A673 (cell line): ENCODE data around the gene CDK5RAP2. TPM values are rescaled to one million over a fixed set of nuclear protein-coding genes. Genes with fewer than 3 reads are reported as not detected.

ENCODE experiments used
- BruUV-seq: library from RNA; stranded (reverse); fragments of 400-500 nt; replicated peaks from 2 replicates; lab custom pipeline; 2021; lab: Mats Ljungman, UMichigan
- CTCF ChIA-PET: fragments of 300-600 bp; sonication (Branson Sonifier 250); formaldehyde crosslinking; loops from one replicate; lab custom pipeline; 2022; ENCODE audit warnings: antibody characterized with exemption; lab: Charles Lee
- POLR2A ChIA-PET: fragments of 300-600 bp; sonication (Branson Sonifier 250); formaldehyde crosslinking; loops from one replicate; lab custom pipeline; 2022; ENCODE audit warnings: antibody characterized with exemption; ENCODE audit not compliant: low non-redundant PET; lab: Charles Lee
- DNase-seq: peaks from one replicate; pipeline ENCODE4 v3.0.0-alpha.2; 2015; ENCODE audit warnings: low spot score
- H3K27ac ChIP-seq: fragments of 200-600 bp; sonication (generic); 2 replicates; pipeline ENCODE4 v1.5.1; 2016; ENCODE audit warnings: mixed run types, low read depth, mild to moderate bottlenecking, mixed read lengths, antibody characterized with exemption, low read length; ENCODE audit not compliant: poor library complexity, severe bottlenecking
- H3K27me3 ChIP-seq: fragments of 200-600 bp; sonication (generic); replicated peaks from 2 replicates; pipeline ENCODE4 v1.6.1; 2017; ENCODE audit warnings: mixed run types, low read depth, mild to moderate bottlenecking, mixed read lengths, antibody characterized with exemption, low read length; ENCODE audit not compliant: insufficient read depth, poor library complexity
- H3K36me3 ChIP-seq: fragments of 200-600 bp; sonication (generic); 2 replicates; pipeline ENCODE4 v1.6.1; 2016; ENCODE audit warnings: mixed run types, mild to moderate bottlenecking, mixed read lengths, antibody characterized with exemption, low read length; ENCODE audit not compliant: insufficient read depth, poor library complexity, severe bottlenecking
- H3K4me1 ChIP-seq: fragments of 200-600 bp; sonication (generic); 2 replicates; pipeline ENCODE4 v1.6.1; 2017; ENCODE audit warnings: mixed run types, mild to moderate bottlenecking, mixed read lengths, antibody characterized with exemption, low read length; ENCODE audit not compliant: insufficient read depth, poor library complexity, severe bottlenecking
- H3K4me3 ChIP-seq: fragments of 200-600 bp; sonication (generic); 2 replicates; pipeline ENCODE4 v1.5.1; 2016; ENCODE audit warnings: low read depth, mixed run types, mild to moderate bottlenecking, mixed read lengths, low read length; ENCODE audit not compliant: poor library complexity, severe bottlenecking
- H3K9me3 ChIP-seq: fragments of 200-600 bp; sonication (generic); 2 replicates; pipeline ENCODE4 v1.6.1; 2016; ENCODE audit warnings: mixed run types, low read depth, mild to moderate bottlenecking, mixed read lengths, antibody characterized with exemption, low read length; ENCODE audit not compliant: poor library complexity, severe bottlenecking
- CTCF ChIP-seq: fragments of 300-800, 200-600 bp; sonication (generic); conservative IDR thresholded peaks from 2 replicates; pipeline ENCODE4 v1.5.1; 2017; ENCODE audit warnings: low read depth, mild to moderate bottlenecking, antibody characterized with exemption, low read length, moderate library complexity, mixed read lengths
- EZH2 ChIP-seq: fragments of 200-600 bp; sonication (generic); IDR thresholded peaks from 2 replicates; pipeline ENCODE4 v1.6.1; 2017; ENCODE audit warnings: borderline replicate concordance, low read depth, mild to moderate bottlenecking, mixed read lengths, antibody characterized with exemption, low read length; ENCODE audit not compliant: poor library complexity, severe bottlenecking
- intact Hi-C: fragments of 100-400 bp; cut with micrococcal nuclease; formaldehyde crosslinking; loops from one replicate; pipeline ENCODE4 v1.10.0; 2022; ENCODE audit not compliant: unreplicated experiment
- total RNA-seq: library from RNA; stranded (reverse); gene quantifications from 2 replicates; pipeline ENCODE4 v1.2.3, GENCODE V29; 2021

CDK5RAP2 gene
- total RNA-seq, 1 experiment from 2014 or later: 94.5 TPM

- H3K36me3 ChIP-seq: peaks cover 55% of the 10 kb centered on the region
- no peaks in the 10 kb centered on the region for H3K9me3 ChIP-seq
- no peak overlapping the region for H3K4me3 ChIP-seq
- TF ChIP-seq CTCF: no peak
- TF ChIP-seq EZH2: no peak
- H3K27ac ChIP-seq: no peak overlapping the region
- no TSS peak for BruUV-seq
- POLR2A ChIA-PET: no interaction called here
- DNase-seq: no peak
- intact Hi-C loops: no loop called here
- H3K4me1 ChIP-seq: no peaks in the 10 kb centered on the region
- no peaks in the 10 kb centered on the region for H3K27me3 ChIP-seq
- CTCF ChIA-PET: no interaction called here
Measured at GRCh38 chr9:120440791-120441190, 139.2 kb downstream of the CDK5RAP2 start.

DNA sequence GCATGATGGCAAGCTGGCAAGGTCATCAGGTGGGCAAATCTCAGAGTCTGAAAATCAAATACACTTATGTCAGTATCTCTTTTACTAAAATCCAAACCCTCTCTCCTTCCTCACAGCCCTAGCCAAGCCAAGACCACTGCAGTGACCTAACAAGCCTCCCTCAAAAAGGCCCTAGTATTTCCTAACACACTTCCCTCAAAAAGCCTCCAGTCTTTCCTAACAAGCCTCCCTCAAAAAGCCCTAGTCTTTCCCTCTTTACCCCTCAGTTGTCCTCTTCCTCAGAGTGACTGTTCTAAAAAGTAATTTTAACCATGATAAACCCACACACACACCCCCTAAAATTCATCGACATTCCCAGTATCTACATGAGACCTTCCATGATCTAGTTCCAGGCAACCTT, 140.0 kb downstream of the CDK5RAP2 start:
- H3K27me3 ChIP-seq: no peaks in the 10 kb centered on the region
- intact Hi-C loops: no loop called here
- DNase-seq: no peak
- H3K4me3 ChIP-seq: no peak overlapping the region
- no peaks in the 10 kb centered on the region for H3K9me3 ChIP-seq
- no peaks in the 10 kb centered on the region for H3K4me1 ChIP-seq
- peaks cover 54% of the 10 kb centered on the region for H3K36me3 ChIP-seq
- no peak for TF ChIP-seq EZH2
- no peak for TF ChIP-seq CTCF
- no peak overlapping the region for H3K27ac ChIP-seq
- no TSS peak for BruUV-seq
- ChIA-PET POLR2A (no interaction called here), CTCF (no interaction called here)

- BruUV-seq: no TSS peak
- TF ChIP-seq CTCF (peak; percentile 67), EZH2 (no peak)
- H3K36me3 ChIP-seq: peaks cover 63% of the 10 kb centered on the region
- no peaks in the 10 kb centered on the region for H3K9me3 ChIP-seq
- no peak overlapping the region for H3K4me3 ChIP-seq
- H3K27me3 ChIP-seq: no peaks in the 10 kb centered on the region
- H3K4me1 ChIP-seq: no peaks in the 10 kb centered on the region
- ChIA-PET CTCF (interaction anchor here (0.5 kb wide), 1 partner anchor 37 kb away, joined by 6 read pairs; no protein-coding TSS in a partner anchor), POLR2A (no interaction called here)
- no peak overlapping the region for H3K27ac ChIP-seq
- intact Hi-C loops: no loop called here
- DNase-seq: peak; percentile 23
Measured at GRCh38 chr9:120438836-120439546, 141.0 kb downstream of the CDK5RAP2 start.
